Pulmonary artery endothelial cell (primary cell): Measurements from ENCODE around the gene DUSP18. TPM values are rescaled to one million over a fixed set of nuclear protein-coding genes. Genes with fewer than 3 reads are reported as not detected.
"Not testable (repeated sequence)": the region's sequence is repeated elsewhere in the genome, so short reads cannot be mapped to it uniquely, and the experiment has no call there.

Experiments used
- DNase-seq: peaks from one replicate; pipeline ENCODE4 v3.0.0-alpha.2; 2011; ENCODE audit warnings: low read depth, low spot score
- total RNA-seq: library from RNA; depleted of rRNA; stranded (reverse); fragments of >200 nt; gene quantifications from 2 replicates; pipeline ENCODE4 v1.2.3, GENCODE V29; 2014

Gene DUSP18
- total RNA-seq, 1 donor from 2014 or later: 10.6 TPM

DNA sequence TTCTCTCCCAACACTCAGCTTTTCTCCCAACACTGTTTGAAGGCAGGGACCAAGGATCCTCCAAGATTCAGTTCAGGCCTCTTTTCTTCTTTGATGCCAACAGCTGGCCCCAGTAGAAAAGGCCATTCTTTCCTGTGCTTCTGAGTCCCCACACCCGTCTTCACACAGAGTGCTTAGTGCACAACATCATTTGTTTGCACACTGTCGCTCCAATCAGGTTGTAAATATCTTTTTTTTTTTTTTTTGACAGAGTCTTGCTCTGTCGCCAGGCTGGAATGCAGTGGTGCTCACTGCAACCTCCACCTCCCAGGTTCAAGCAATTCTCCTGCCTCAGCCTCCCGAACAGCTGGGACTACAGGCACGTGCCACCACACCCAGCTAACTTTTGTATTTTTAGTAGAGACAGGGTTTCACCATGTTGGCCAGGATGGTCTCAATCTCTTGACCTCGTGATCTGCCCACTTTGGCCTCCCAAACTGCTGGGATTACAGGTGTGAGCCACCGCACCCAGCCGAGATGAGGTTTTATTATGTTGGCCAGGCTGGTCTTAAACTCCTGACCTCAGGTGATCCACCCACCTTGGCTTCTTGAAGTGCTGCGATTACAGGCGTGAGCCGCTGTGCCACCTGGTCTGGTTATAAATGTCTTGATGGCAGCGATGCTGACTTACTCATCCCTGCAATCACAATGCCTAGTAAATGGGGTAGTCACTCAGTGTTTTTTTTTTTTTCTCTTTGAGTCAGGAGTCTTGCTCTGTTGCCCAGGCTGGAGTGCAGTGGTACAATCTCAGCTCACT lies 12.4 kb upstream of the DUSP18 start:
- DNase-seq: not testable (repeated sequence)

- not testable (repeated sequence) for DNase-seq
These were observed 8.9 kb upstream of the DUSP18 start for GRCh38 chr22:30676565-30676964.

GRCh38 chr22:30675436-30675835 lies 7.8 kb upstream of the DUSP18 start:
- no peak for DNase-seq

GRCh38 chr22:30674482-30674881 lies 6.8 kb upstream of the DUSP18 start:
- no peak for DNase-seq

- DNase-seq: no peak
These were observed 5.5 kb upstream of the DUSP18 start for GRCh38 chr22:30673136-30673535.

GRCh38 chr22:30671071-30671470 lies 3.4 kb upstream of the DUSP18 start:
- DNase-seq: no peak

DNA sequence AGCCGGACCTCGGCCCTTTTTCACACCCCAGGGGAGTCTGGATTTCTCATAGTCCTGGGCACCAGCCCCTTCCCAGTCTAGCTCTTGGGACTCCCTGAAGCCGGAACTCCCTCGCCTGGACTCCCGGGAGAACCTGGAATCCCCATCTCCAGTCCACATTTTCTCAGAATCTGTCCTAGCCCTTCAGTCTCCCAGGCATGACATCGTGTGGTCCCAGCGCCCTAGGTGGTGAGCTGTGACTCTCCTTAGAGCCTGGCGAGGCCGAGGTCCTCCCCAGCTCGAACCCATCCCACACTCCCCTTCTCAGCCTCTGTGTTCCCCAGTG lies 673 bp upstream of the DUSP18 start:
- DNase-seq: no peak

GRCh38 chr22:30667107-30667493 lies 575 bp downstream of the DUSP18 start:
- DNase-seq: no peak

- DNase-seq: no peak
These were observed 1.9 kb downstream of the DUSP18 start for GRCh38 chr22:30665786-30666185.

GRCh38 chr22:30665266-30665665 lies 2.4 kb downstream of the DUSP18 start:
- DNase-seq: no peak

GRCh38 chr22:30664798-30665197 lies 2.9 kb downstream of the DUSP18 start:
- no peak for DNase-seq

DNA sequence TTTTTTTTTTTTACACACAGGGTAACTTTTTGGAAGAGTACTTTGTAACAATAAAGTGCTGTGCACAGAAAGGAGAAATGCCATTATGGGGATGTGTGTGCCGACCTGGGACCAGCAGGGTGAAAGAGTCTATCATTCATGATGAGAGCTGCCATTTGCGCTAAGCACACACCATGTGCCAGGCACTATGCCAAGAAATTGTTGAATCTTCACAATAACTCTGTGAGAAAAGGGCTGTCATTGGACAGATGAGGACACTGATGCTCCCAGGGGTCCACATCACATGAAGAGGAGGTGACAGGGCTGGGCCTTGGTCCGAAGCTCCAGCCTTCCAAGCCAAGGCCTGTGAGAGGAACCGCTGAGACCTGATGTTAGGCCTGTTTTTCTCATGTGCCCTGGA lies 5.6 kb downstream of the DUSP18 start:
- no peak for DNase-seq

DNA sequence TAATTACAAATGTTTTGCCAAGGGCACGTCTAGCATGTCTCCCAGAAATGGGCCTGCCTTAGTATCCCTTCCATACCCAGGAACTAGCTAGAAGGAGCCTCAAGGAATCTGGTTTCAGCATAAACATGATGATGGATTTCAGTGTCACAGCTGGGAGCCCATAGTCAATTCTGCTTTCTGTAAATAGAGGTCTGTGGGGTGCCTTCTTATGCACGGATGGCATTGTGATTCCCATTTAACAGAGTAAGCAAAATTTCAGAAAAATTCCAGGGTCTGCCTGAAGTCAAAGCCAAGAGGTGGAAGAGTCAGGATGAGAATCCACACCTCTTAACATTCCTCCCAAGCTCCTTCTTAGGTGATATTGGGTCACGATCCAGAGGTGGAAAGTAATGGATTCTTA lies 12.1 kb downstream of the DUSP18 start:
- DNase-seq: no peak

DNA sequence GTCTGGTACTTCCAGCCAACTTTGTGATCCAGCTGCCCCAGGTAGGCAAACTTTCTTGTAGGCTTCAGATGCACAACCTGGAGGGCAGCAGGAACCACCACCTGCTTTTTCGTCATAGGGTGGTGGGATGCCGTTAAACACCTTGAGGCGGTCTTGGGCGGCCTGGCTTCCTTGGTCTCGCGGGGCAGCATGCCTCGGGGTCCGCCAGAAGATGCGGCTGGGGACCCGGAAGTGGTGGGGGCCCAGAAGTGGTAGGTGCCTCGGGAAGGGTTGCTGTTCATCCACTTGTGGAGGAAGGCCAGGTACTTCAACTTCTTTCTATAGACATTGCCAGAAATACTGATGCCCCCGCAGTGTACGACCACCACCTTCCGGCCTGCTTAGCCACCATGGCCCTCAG lies 13.3 kb downstream of the DUSP18 start:
- no peak for DNase-seq

- DNase-seq: no peak
These were observed 14.8 kb downstream of the DUSP18 start for GRCh38 chr22:30652852-30653251.

- DNase-seq: no peak
These were observed 17.1 kb downstream of the DUSP18 start for GRCh38 chr22:30650508-30651116.

DNA sequence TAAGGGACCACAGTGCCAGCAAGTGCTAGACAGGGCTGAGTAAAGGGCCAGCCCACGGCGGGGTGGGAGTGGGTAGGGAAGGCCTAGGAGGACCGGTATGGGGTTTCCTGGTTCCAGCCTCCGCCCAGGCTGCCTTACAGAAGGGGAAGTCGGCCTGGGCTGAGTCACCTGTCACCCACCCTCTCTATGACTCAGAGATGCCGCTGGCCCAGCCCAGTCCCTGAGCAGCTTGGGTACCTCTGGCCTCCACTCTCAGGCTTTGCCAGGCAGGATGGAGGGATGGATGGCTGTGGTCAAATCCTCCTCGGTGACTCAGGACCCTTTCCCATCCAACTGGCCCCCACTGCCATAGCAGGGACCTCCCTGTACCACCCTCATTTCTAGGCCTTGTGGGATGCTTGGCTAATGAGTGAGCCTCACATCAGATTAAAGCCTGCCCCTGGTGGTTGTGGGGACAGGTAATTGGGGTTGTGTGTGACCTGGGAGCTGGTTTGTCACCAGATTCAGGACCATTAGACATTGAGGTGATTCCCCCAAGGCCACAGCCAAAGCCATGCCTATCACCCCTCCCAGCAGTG lies 18.2 kb downstream of the DUSP18 start:
- DNase-seq: peak; percentile 54

DNA sequence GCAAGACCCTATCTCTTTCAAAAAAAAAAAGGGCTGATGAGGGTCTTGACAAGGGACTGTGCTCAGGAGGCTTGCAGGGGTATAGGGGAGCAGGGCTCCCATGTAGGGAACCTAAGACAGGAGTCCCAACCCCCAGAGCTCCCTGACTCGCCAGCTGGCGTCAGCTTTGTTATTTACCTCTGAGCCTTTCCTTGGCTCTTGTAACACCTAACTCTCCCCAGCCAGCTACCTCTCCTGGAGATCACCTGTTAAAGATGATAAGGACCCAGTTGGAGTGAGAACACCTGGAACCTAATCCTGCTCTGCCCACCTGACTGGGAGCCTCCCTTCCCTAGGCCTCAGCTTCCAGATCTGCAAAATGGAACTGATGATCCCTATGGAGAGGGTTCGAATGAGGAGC lies 18.9 kb downstream of the DUSP18 start:
- DNase-seq: no peak

- DNase-seq: no peak
These were observed 20.1 kb downstream of the DUSP18 start for GRCh38 chr22:30647536-30647935.

GRCh38 chr22:30646518-30647160 lies 21.0 kb downstream of the DUSP18 start:
- DNase-seq: no peak

GRCh38 chr22:30643055-30643875 lies 24.4 kb downstream of the DUSP18 start:
- DNase-seq: no peak
